GM21717 (cell line): Measurements from ENCODE around the gene KRT2.

ENCODE experiments used
- ATAC-seq: cut with Tn5 transposase; IDR thresholded peaks from one replicate; pipeline ENCODE4 v1.9.1; 2021; ENCODE audit warnings: mild to moderate bottlenecking, moderate library complexity; ENCODE audit not compliant: unreplicated experiment

KRT2 gene

DNA sequence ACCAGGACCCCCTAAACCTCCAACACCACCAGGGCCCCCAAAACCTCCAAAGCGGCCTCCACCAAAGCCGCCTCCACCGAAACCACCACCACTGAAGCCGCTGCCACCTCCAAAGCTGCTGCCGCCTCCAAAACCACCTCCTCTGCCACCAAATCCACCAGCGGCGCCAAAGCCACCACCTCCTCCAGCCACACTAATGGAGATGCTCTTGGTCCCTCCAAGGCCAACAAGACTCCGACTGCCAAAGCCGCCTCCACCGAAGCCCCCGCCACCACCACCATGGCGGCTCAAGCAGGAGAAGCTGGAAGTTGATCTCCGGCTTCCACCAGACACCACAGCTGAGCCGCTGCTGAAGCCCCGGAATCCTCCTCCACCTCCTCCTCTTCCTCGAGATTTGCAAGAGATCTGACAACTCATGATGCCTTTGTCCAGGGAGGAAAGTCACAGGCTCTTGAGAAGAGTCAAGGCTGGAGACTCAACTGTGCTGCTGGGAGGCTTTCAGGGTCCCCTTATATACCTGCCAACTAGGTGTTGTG lies at the start of gene KRT2:
KRT2 (minus strand) TSS at position 486 of the 536 bp plus-strand sequence; CDS start at position 417, 69 bp downstream.
- no peak for ATAC-seq

DNA sequence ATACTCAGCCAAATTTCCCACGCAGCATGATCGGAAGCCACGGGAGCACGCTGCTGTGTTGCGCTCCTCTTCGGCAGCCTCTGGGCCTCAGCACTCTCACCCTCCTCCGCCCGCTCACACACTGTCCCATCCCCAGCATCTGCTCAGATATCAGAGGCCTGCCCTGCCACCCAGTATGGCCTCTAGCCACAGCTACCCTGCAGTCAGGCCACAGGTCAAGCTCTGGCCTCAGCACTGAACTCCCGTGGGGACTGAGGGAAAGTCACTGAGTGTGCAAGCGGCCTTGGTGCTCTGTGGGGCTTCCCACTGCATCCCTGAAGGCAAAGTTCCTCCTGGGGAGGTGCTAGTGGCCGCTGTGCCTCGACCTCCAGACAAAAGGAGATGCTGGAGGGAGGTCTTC lies 49.3 kb upstream of the KRT2 start:
- no peak for ATAC-seq

DNA sequence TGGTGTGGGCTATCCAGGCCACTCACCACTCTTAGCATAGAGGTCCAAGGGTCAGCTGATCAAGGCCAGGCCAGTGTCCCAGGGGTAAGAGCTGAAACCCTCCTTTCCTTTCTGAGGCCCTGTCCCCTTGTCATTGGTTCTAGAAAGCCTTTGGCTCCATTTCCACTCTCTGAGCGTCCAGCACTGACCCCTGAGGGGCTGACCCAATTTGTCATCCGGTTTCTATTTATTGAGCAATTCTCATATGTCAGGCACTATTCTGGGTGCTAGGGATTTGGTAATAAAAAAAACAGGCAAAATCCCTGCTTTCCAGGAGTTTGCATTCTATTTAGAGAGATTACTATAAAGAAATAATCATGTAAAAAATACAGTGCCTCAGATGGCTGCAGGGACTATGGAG lies 47.9 kb upstream of the KRT2 start:
- no peak for ATAC-seq

DNA sequence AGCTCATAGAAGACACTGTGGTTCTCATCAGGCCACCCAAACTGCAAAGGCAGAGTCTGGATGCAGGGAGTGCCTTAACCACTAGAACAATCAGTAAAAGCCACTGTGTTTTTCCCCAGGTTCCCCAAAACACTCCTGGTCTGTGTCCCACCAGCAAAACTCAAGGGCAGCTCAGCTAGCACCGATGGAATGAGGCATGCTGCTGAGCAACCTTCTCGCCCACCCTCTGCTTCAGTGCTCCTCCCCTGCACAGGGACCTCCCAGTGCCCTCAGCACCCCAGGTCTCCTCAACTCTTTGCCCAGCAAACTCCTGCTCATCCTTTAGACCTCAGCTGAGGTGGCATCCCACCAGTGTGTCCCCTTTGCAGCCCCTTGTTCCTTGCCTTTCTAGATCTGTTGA lies 47.4 kb upstream of the KRT2 start:
- ATAC-seq, result no peak

DNA sequence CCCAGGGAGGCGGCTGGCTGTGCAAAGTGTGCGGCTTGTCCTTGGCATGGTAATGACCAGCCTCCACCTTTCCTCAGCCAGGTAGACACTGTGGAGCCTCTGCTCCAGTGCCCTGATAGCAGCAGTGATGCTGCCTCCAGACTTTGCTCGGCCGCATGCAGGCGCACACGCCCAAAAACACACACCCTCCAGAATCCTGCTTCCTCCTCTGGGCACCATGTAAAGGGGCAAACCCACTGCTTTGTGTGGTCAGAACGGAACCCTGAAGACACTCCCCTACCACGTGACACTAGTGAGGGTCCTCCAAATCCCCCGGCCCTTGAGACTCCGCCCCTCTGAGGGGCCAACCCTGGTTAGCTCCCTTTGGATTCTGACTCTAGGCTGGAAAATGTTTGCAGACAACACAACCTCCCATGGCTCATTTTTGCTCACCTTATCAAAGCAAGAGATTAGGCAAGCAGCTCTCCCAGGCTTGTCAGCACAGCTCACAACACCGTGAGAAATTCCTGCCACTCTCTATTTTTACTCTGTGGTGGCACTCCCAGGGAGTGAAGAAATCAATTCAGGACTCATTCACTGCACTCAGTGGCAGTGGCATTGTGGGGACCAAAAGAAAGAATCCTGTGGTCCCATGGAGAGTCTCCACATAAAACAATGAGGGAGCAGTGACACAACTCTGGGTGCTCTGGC lies 46.8 kb upstream of the KRT2 start:
- ATAC-seq, result no peak

DNA sequence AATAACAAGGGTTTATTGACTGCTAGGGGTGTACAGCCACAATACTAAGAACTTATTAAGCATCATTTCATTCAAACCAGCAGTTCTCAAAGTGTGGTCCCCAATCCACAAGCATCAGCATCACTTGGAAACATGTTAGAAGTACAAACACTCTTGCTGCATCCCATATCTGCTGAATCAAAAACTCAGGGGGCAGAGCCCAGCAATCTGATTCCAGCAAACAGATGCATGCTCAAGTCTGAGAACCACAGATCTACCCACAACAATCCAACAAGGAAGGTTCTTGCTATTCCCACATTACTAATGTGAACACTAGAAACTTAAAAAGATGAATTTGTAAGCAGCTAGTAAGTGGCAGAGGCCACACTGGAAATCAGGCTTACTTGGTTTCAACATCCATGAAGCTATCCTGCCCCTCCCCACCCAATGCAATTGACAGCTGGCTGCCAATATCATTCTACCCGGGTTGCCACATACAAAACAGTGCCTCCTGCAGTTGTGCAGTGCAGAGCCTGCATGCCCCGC lies 45.1 kb upstream of the KRT2 start:
- ATAC-seq, result no peak

DNA sequence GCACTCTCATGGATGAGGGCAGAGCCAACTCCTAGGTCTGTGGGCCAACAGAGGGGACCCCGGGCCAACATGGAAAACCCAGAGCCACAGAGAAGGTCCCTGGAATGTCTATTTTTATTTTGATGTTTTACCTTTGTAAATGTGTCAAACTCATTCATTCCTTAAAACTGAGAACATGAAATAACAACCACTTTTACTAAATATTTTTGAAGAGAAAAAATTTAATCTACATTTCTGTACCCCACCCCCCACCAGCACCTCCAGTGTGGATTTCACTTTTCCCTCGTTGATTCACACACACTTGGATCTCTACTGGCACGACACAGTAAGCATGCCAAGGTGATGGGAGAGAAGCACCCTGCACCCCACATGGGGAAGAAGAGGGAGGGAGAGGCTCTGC lies 44.6 kb upstream of the KRT2 start:
- ATAC-seq, result no peak

DNA sequence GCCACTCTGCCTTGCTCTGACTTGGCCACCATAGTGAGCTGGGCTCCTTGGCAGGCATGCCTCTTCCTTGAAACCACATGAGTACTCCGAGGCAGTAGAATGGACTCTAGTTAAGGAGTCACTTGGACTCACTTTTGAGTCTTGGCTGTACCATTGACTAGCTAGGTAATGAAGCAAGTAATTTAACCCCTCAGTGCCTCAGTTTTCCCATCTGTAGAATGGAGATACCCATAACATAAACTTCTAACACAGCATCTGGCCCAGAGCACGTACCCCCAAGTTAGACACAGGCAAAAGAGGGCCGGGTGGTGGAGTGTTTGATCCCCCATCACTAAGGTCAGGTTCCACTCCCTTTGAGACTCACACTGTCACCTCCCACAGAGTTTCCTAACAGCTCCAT lies 43.0 kb upstream of the KRT2 start:
- ATAC-seq, result no peak

DNA sequence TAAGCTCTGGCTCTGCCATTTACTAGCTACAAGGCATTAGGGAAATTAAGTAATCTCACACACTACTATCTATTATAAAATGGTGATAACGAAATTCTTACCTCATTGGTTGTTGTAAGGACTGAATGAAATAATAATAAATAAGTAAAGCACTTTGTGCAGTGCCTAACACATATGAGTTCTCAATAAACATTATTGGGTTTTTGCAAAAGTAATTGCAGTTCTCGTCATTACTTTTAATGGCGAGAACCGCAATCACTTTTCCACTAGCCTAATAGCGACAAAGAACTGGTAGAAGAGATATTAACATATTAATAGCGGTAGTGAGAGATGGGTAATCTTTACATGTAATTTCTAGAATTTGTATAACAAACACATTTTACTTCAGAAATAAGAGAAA lies 42.1 kb upstream of the KRT2 start:
- ATAC-seq, result no peak

DNA sequence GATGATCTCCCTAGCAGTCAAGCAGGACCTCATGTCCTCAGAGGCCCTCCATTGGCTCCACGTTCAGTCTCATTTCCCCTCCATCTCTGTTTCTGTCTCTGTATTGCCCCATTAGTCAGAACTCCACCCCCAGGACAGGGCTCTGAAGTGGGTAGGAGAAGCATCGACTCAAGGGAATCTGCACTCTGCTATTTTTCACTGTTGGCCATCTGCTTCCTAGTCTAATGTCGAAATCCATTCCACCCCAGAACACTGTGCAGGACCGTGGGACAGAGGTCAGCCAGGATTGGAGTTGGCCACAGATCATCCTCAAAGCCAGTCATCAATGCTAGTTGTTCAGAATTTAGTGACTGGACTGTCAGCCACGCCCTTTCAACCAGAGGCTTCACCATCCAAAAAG lies 41.2 kb upstream of the KRT2 start:
- ATAC-seq, result no peak

DNA sequence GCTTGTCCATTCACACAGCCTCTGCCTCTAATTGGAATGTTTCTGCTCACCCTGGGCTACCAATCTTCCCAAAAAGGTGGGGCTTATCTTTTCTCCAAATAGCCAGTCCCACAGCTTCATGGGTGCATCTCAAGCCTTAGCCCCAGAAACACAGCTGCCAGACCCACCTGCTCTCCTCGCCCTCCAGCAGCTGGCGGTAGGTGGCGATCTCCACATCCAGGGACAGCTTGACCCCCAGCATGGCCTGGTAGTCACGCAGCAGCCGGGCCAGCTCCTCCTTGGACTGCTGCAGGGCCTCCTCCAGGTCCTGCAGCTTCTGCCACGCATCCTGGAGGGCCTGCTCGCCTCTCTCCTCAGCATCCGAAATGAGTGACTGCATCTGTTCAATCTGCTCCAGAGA lies 40.2 kb upstream of the KRT2 start:
- ATAC-seq, result no peak

DNA sequence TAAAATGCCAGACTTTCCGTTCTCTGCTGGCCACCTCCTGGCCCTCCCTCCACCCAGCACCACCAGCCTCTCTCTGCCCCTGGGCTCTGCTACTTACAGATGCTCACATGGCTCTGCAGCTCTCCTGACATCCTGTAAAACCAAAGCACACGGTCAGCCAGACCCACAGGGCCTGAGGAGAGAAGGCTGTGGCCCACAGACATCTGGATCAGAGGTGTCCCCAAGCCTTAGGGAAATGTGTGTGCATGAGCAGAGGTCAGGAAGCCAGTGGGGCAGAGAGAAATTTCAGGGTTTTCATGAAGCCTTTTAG lies 39.8 kb upstream of the KRT2 start:
- ATAC-seq, result no peak

DNA sequence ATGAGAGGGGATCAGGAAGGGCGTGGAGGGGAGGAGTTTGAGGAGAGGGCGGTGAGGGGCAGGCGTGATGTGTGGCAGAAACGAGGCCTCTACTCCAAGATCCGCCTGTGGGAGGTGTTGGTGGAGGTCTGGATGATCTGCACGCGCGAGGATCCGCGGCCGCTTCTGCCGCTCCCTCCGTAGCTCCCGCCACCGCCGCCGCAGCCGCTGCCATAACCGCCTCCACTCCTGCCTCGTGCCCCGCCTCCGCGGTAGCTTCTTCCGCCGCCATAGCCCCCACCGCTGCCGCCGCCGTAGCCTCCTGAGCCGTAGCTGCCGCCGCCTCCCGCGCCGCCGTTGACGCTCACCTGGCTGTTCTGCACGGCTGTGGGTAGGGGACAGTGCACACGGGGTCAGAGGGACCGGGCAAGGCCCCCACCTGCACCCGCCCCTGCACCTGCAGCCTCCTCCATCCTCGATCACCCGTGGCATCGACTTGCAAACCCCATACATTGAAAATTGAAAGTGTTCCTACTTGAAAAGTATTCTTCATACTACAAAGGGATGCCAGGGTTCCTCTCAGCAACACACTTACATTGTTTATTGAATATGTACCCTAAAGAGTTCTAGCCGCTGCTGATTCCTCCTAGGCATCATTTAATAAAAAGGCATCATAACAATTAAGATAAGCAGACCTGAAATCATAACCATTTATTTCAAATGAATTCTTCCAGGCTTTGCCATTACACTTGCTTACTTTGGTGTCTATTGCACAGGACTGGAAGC lies 39.2 kb upstream of the KRT2 start:
- ATAC-seq, result no peak

DNA sequence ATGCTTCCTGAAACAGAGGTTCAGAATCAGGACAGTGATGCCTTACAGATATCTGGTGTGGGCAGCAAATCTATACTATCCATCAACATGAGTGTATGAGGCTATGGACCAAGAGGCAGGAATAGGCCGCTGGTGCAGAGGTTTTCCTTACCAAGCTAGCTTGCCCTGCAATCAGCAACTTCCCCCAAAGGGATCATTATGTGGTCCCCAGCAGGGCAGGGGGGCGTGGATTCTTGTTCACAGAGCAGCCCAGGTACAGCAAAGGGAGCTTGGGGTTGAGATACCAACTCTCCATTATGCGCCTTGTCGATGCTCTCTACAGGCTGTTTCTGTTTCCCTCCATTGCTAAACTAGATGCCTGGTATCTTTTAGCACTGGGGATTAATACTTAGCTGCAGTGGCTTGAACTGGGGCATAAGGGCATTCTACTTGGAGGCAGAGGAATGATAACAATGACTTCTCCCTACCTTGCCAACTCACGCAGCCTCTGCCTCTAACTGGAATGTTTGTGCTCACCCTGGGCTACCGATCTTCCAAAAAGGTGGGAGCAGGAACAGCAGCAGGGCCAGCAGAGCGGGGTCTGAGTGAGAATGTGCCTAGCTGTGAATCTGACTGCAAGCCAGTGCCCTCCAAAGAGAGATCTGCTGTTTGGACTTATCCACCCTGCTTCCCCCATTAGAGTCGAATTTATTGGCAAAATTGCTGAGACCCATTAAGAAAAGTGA lies 38.5 kb upstream of the KRT2 start:
- no peak for ATAC-seq

DNA sequence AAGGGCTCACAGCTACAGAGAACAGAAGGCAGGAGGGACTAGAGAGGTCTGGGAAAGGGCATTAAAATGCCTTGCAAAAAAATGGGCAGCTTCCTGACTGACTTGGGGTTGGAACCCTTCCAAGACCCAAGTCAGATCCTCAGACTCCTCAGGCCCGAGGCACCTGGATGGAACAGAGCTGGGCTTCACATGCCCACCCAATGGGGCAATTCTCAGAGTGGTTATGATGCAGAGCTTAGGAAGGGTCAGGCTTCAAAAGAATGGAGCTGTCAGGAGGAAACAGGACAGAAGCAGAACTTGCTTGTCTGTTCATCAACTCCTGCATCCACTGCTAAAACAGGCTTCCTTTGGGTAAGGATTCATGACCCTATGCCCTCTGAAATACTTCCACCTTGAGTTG lies 37.9 kb upstream of the KRT2 start:
- ATAC-seq, result no peak

DNA sequence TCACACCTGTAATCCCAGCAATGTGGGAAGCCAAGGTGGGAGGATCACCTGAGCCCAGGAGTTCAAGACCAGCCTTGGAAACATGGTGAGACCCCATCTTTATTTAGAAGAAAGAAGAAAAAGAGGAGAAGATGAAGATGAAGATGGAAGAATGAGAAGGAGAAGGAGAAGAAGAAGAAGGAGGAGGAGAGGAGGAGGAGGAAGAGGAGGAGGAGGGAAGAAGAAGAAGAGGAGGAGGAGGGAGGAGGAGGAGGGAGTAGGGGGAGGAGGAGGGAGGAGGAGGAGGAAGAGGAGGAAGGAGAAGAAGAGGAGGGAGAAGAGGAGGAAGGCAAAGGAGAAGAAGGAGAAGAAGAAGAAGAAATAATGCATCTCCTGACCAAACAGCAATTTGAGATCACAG lies 37.2 kb upstream of the KRT2 start:
- ATAC-seq, result no peak

DNA sequence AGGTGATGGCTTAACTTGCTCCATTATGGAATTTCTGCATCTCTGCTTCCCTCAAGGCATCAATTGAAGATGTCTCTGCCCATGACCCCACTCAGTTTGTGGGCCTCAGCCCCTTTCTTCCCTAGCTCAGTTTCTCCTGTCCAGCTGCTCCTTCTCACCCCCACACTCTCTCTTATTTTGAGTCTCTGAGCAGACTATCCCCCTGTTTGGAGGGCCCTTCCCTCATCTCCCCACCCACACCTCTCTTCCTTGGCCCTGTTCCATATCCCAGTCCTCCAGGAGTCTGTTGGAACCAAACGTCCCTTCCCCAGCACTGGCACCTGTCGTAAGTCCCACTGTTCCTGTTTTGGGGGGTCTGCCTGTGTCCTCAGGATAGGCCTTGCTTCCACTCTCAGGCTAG lies 36.5 kb upstream of the KRT2 start:
- no peak for ATAC-seq

DNA sequence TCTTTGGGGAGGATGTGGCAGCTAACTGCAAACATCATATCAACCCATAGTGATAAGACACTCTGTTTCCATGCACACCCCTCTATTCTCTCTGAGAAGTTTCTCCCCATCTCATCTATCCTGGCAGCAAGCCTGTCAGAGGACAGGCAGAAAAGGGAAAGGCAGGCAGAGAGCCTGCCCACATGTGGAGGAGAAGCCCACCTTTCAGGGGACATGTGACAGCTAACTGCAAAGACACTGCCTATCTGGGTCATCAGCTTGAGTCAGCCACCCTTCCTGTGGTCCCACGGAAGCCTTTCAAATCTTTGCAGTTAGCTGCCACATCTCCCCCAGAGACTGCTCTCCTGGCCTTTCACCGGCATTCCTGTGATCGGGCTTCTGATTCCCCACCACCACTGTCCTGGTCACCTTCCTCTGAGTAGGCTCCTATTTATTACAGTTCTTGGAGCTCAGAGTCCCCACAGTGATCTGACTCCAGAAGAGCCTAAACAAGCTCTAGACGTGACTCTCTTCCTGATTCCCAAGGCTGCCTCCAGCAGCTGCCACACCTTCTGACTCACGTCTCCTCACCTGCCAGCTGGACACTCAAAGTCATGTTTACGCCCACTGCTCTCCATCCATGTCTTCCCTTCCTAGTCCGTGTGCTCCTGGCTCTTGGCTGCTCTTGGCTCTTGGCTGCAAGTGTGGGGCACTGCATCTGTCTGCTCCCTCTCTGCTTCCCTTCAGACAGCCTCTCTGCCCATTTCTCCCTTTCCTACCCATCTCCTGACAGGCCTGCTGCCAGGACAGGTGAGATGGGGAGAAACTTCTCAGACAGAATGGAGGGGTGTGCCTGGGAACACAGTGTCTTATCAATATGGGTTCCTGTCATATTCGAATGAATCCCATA lies 35.7 kb upstream of the KRT2 start:
- ATAC-seq, result no peak

DNA sequence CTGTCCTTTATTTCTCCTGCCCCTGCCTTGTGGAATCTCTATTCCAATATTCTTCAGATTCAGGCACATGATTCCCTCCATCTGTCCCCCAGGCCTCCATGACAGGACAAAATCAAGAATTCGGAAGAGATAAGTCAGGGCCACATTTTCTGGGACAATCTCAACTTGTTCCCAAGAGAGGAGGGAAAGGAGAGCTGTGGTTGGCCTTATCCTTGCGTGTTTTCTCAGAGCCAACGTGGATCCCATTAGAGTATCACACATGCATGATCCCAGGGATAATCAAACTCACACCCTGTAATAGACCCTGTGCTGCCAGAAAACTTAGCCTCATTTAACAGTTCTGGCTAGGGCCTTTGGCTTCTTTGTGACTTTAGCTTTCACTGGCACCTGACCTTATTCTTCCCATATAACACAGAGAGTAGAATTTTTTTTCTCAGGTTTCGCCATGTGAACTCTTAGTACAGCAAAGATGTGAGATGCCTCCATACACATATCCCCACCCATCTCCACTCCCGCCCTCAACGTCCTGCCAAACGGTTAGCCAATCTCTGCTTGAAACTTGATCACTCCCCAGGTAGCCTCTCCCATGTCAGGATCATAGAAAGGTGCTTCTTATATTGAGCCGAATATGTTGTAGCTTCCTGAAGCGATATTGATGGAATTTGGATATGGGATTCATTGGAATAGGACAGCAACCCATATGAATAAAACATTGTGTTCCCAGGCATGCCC lies 34.9 kb upstream of the KRT2 start:
- no peak for ATAC-seq

DNA sequence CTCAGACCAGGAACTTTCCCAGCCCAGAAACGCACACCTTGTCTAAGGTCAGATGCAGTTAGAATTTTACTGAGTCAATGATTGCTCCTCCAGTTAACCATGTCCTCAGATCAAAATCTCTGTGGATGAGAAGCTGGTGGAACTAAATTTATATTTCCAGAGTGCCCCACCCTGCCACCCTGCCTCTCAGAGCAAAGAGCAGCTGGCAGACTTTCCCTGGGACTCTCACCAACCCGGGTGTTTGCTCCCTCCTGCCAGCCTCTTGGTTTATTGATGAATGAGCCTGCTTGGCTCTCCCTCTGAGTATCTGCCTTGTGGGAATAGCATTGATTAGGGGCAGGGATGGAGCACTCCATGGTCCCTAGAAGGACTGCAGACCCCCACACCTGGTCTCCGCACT lies 34.1 kb upstream of the KRT2 start:
- ATAC-seq, result no peak
